Dendritic cell treated with granulocyte-macrophage colony-stimulating factor and Interleukin-4, amounts not matched to agents 40 ng/mL and 50 ng/mL, for 4 days (primary cell): ENCODE measurements around the gene ACP7.

Experiments
- H3K27ac Mint-ChIP-seq: one replicate; pipeline ENCODE4 v1.8.0; 2022; ENCODE audit warnings: mild to moderate bottlenecking, mixed read lengths
- H3K27me3 Mint-ChIP-seq: one replicate; pipeline ENCODE4 v1.8.0; 2022; ENCODE audit warnings: mild to moderate bottlenecking, mixed read lengths
- H3K36me3 Mint-ChIP-seq: one replicate; pipeline ENCODE4 v1.8.0; 2022; ENCODE audit warnings: low read depth, mixed read lengths
- H3K4me1 Mint-ChIP-seq: one replicate; pipeline ENCODE4 v1.8.0; 2022; ENCODE audit warnings: low read depth, mixed read lengths
- H3K4me3 Mint-ChIP-seq: one replicate; pipeline ENCODE4 v1.8.0; 2022; ENCODE audit warnings: mild to moderate bottlenecking, moderate library complexity, mixed read lengths
- H3K9me3 Mint-ChIP-seq: one replicate; pipeline ENCODE4 v1.8.0; 2022; ENCODE audit warnings: mixed read lengths
- intact Hi-C: fragments of 100-400 bp; cut with micrococcal nuclease; formaldehyde crosslinking; loops from one replicate; pipeline ENCODE4 v1.15.0; 2022

Gene ACP7

GRCh38 chr19:39125554-39126311, 41.6 kb downstream of the ACP7 start, which contains the start of gene PAK4:
Gene PAK4, plus strand, starts transcription at chr19:39125786. Its CDS starts 43,768 bp downstream, at chr19:39169554.
- Mint-ChIP-seq H3K4me1 (peaks cover 42% of the 10 kb centered on the region), H3K36me3 (peaks cover 7% of the 10 kb centered on the region), H3K27ac (peak within 1 kb of the TSS; percentile 93), H3K9me3 (no peaks in the 10 kb centered on the region), H3K4me3 (peak within 1 kb of the TSS; percentile 97), H3K27me3 (peaks cover 11% of the 10 kb centered on the region)
- intact Hi-C loops = loop anchor here (5.0 kb wide), 1 partner anchor 217 kb away; the partner anchor contains the start of gene SAMD4B

GRCh38 chr19:39126312-39127187, 42.4 kb downstream of the ACP7 start:
- H3K4me3 Mint-ChIP-seq = peak overlapping the region; percentile 97
- peaks cover 12% of the 10 kb centered on the region for H3K36me3 Mint-ChIP-seq
- peaks cover 7% of the 10 kb centered on the region for H3K27me3 Mint-ChIP-seq
- peaks cover 51% of the 10 kb centered on the region for H3K4me1 Mint-ChIP-seq
- no peaks in the 10 kb centered on the region for H3K9me3 Mint-ChIP-seq
- H3K27ac Mint-ChIP-seq = peak overlapping the region; percentile 93
- intact Hi-C loops = loop anchor here (5.0 kb wide), 1 partner anchor 216 kb away; the partner anchor contains the start of gene SAMD4B

- Mint-ChIP-seq H3K27ac (peak overlapping the region; percentile 93), H3K27me3 (peaks cover 1% of the 10 kb centered on the region), H3K4me3 (no peak overlapping the region), H3K36me3 (peaks cover 13% of the 10 kb centered on the region), H3K9me3 (no peaks in the 10 kb centered on the region), H3K4me1 (peaks cover 65% of the 10 kb centered on the region)
- intact Hi-C loops = loop anchor here (5.0 kb wide), 1 partner anchor 214 kb away; the partner anchor contains the start of gene SAMD4B
These were observed 43.8 kb downstream of the ACP7 start for GRCh38 chr19:39127812-39128515.

DNA sequence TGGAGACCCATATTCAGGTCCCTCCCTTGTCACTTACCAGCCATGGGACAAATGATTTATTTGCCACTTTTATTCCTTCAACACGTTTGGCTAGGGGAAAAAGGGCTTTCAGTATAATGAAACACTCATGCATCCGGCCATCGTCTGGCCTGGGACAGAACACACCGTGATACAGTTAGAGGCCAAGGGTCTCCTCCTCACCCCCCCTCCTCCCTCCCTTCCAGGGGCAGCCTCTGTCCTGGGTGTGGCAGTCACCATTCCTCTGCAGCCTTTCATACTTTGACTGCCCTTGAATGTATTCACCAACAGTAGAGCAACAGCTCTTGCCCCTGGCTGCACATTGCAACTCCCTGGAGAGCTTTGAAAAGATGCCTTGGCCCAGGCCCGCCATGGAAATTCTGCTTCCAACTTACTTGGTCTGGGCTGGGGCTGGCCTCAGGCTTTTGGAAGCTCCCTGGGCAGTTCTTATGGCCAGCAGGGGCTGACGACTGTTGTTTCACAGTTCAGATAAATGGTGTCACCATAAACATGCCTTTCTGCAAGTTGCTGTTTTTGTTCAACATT, 44.4 kb downstream of the ACP7 start:
- Mint-ChIP-seq H3K27ac (peak overlapping the region; percentile 93), H3K9me3 (no peaks in the 10 kb centered on the region), H3K4me3 (no peak overlapping the region), H3K4me1 (peaks cover 71% of the 10 kb centered on the region), H3K36me3 (peaks cover 13% of the 10 kb centered on the region), H3K27me3 (no peaks in the 10 kb centered on the region)
- intact Hi-C loops = loop anchor here (5.0 kb wide), 1 partner anchor 214 kb away; the partner anchor contains the start of gene SAMD4B

DNA sequence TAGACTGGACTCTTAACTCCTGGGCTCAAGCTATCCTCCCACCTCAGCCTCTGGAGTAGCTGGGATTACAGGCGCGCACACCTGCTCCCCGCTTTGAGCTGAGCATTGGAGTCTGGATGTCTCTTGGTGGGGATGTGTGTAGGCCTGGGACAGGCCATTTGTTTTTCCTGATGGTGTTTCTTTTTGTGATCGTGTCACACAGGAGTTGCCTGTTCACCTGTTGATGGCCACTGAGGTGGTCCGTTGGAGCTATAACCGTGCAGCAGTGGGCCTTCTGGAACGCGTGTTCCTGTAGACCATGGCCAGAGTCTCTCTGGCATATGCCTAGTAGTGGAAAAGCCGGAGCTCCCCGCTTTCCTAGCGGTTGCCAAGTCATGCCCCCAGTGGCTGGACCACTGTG, 44.9 kb downstream of the ACP7 start:
- no peak overlapping the region for H3K27ac Mint-ChIP-seq
- peaks cover 76% of the 10 kb centered on the region for H3K4me1 Mint-ChIP-seq
- no peak overlapping the region for H3K4me3 Mint-ChIP-seq
- no peaks in the 10 kb centered on the region for H3K9me3 Mint-ChIP-seq
- peaks cover 13% of the 10 kb centered on the region for H3K36me3 Mint-ChIP-seq
- intact Hi-C loops = loop anchor here (5.0 kb wide), 1 partner anchor 213 kb away; the partner anchor contains the start of gene SAMD4B
- H3K27me3 Mint-ChIP-seq = no peaks in the 10 kb centered on the region

DNA sequence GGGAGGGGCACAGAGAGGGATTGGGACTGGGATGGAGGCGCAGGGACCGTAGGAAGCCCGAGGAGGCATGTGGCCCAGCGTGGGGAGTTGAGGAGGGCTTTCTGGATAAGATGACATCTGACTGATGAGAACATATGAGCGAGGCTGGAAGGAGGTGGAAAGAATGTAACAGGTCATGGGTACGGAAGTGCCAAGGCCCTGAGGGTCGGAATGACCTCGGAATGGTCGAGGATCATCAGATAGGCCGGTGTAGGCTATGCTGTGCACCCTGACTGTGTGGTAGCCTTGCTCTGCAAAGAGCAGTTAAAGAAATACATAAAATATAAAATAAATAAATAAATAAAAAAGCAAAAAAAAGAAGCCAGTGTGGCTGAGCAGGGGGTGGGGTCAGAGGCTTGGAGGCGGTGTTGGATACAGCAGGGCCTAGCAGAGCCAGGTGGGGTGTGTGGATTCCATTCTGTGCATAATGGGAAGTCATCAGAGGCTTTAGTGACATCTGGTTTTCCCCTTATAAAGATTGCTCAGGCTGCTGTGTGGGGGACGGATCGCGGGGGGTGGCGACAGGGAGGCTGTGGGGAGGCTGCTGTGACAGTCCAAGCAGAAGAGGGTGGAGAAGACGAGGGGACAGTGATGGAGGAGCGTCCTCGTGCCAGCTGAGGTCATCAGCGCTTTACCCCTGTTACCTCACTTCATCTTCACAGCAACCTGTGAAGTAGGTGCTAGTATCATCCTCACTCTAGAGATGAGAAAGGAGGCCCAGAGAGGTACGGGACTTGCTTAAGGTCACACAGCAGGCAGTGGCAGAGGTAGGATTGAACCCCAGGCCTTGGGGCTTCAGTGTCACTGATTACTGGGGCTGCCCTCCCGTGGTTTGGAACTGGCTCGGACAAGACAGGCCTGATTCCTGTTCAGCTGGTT, 46.4 kb downstream of the ACP7 start:
- Mint-ChIP-seq H3K4me3 (no peak overlapping the region), H3K4me1 (peaks cover 70% of the 10 kb centered on the region), H3K36me3 (peaks cover 10% of the 10 kb centered on the region), H3K9me3 (no peaks in the 10 kb centered on the region), H3K27ac (peak overlapping the region; percentile 64), H3K27me3 (no peaks in the 10 kb centered on the region)
- intact Hi-C loops = no loop called here

- H3K27ac Mint-ChIP-seq = peak overlapping the region; percentile 64
- H3K4me1 Mint-ChIP-seq = peaks cover 70% of the 10 kb centered on the region
- peaks cover 6% of the 10 kb centered on the region for H3K36me3 Mint-ChIP-seq
- no peaks in the 10 kb centered on the region for H3K27me3 Mint-ChIP-seq
- no peak overlapping the region for H3K4me3 Mint-ChIP-seq
- no peaks in the 10 kb centered on the region for H3K9me3 Mint-ChIP-seq
- intact Hi-C loops = no loop called here
These were observed 47.1 kb downstream of the ACP7 start for GRCh38 chr19:39131255-39131755.

DNA sequence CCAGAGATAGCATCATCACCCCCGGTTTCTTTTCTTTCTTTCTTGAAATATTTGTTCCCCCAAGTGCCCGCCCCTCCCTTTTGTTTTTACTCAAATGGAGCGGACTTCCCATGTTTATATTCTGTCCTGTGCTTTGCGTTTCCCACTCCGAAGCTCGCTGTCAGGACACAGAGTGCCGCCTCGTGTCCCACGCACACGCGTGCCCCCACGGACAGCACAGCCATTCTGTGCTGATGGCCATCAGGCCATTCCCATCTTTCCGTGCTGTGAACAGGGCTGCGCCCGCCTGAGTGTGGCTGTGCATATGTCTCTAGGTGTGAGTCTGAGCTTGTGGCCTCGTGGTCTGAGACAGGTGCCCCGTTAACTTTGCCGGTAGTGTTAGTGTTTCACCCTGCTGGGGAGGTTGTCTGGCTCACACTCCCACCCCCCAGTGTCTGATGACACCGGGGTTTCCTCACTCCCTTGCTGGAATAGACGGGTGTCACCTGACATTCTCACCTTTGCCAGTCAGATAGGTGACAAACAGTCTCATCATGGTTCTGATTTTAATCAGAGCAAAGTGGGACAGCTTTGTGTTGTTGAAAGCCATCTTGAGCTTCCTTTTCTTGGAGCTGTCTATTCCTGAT, 48.3 kb downstream of the ACP7 start:
- Mint-ChIP-seq H3K27ac (peak overlapping the region; percentile 33), H3K9me3 (no peaks in the 10 kb centered on the region)
- intact Hi-C loops = no loop called here

DNA sequence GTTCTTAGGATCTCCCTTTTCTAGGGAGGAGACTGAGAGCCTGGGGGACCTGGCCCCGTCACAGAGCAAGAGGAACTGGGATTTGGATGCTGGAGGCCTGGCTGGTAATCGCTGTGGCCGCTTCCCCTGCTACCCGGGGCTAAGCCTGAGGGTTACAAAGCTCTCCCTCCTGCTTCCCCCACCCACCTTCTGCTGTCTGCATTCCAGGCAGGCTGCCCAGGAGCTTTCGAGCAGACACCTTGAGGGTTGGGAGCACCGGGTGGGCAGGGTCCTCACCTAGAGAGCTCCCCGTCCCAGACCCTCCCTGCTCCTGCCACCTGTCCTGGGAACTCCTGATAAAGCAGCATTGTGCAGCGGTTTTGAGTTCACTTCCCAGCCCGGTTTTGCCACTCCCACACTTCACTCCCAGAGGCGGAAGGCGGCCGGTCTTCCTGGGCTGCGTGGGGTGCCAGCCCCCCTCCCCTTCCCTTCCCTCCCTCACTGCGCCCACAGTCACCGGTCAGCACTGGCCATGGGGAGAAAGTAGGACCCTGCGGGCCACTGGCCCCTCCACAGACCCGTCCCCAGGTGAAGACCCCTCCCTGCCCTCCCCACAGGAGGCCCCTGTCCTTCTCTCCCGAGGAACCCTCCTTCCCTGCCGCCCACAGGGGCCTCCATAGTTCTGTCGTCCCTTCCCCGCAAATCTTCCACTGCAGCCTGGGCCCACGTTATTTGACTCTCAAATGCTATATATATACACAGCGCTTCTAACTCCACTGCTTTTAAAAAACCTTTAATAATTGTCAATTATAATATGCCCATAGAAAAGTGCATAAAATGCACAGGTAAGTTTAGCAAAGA, 49.5 kb downstream of the ACP7 start:
- H3K27me3 Mint-ChIP-seq = no peaks in the 10 kb centered on the region
- no peaks in the 10 kb centered on the region for H3K9me3 Mint-ChIP-seq
- H3K4me3 Mint-ChIP-seq = peak overlapping the region; percentile 41
- H3K27ac Mint-ChIP-seq = peak overlapping the region; percentile 33
- H3K36me3 Mint-ChIP-seq = peaks cover 6% of the 10 kb centered on the region
- intact Hi-C loops = no loop called here
- H3K4me1 Mint-ChIP-seq = peaks cover 60% of the 10 kb centered on the region

More for the DNA sequence above, 48.3 kb downstream of the ACP7 start:
- H3K27me3 Mint-ChIP-seq = no peaks in the 10 kb centered on the region
- no peak overlapping the region for H3K4me3 Mint-ChIP-seq
- H3K36me3 Mint-ChIP-seq = peaks cover 6% of the 10 kb centered on the region
- H3K4me1 Mint-ChIP-seq = peaks cover 65% of the 10 kb centered on the region

GRCh38 chr19:39135701-39136100, 51.5 kb downstream of the ACP7 start:
- Mint-ChIP-seq H3K9me3 (no peaks in the 10 kb centered on the region), H3K36me3 (peaks cover 6% of the 10 kb centered on the region), H3K4me3 (no peak overlapping the region), H3K27me3 (no peaks in the 10 kb centered on the region), H3K4me1 (peaks cover 53% of the 10 kb centered on the region), H3K27ac (no peak overlapping the region)
- intact Hi-C loops = no loop called here

GRCh38 chr19:39136225-39136940, 52.2 kb downstream of the ACP7 start:
- Mint-ChIP-seq H3K27ac (peak overlapping the region; percentile 42), H3K4me1 (peaks cover 46% of the 10 kb centered on the region), H3K27me3 (no peaks in the 10 kb centered on the region), H3K36me3 (peaks cover 2% of the 10 kb centered on the region), H3K9me3 (no peaks in the 10 kb centered on the region), H3K4me3 (no peak overlapping the region)
- intact Hi-C loops = no loop called here
